ENCODE results near the gene EMILIN2. TPM values are rescaled to one million over a fixed set of nuclear protein-coding genes. Genes with fewer than 3 reads are reported as not detected.

EMILIN2 gene
- total and polyA plus RNA-seq, 2 of the 13 experiments (the other 11 are each of a cell fraction or from before 2014, with no cell fraction given), result 7.6 to 8.2 TPM

DNA sequence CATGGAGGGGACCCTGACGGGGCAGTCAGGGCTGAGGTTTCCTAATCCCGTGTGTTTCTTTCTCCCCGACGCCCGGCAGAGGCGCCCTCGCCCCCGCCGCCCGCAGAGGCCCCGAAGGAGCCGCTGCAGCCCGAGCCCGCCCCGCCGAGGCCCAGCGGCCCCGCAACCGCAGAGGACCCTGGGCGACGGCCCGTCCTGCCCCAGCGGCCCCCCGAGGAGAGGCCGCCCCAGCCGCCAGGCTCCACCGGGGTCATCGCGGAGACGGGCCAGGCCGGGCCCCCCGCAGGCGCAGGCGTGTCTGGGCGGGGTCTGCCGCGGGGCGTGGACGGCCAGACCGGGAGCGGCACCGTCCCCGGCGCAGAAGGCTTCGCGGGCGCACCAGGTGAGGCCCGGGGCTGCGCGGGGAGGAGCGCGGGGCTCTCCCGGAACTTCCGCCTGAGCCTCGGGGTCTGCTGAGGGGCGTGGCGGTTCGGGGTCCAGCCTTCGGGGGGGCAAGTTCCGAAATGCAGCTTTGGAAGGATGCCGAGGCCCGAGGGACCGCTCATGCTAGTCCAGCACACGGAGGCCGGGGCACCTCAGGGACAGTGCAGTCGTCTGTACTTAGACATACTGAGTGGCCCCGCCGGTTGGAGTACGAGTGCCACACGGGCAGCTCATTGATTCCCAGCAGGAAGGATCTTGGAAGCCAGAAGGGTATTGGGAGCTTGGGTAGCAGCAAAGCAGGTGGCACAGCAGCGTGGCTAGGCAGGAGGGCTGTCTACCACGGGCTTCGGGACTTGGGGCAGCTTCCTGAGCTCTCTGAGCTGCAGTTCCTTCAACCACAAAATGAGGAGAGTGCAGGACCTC is 60.1 kb downstream of the EMILIN2 start (continued):
- TF ChIP-seq, protein P1, sequence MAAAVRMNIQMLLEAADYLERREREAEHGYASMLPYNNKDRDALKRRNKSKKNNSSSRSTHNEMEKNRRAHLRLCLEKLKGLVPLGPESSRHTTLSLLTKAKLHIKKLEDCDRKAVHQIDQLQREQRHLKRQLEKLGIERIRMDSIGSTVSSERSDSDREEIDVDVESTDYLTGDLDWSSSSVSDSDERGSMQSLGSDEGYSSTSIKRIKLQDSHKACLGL (CRISPR knock-in tag; IDR thresholded peaks at IDR 0.05), result no peak; the same call in none of the 2 replicates
- TF ChIP-seq ZNF230 (CRISPR knock-in tag; IDR thresholded peaks at IDR 0.05), result 0 out of 2 replicates have a peak, but pooled peaks have one; percentile 35
- no peak for TF ChIP-seq ZNF337 (CRISPR knock-in tag; IDR thresholded peaks at IDR 0.05; ENCODE audit: borderline replicate concordance, low read depth)
- TF ChIP-seq ELF3 (CRISPR knock-in tag; IDR thresholded peaks at IDR 0.05), result peak; percentile 65; the same call in 1 of the 2 replicates
- no peak for TF ChIP-seq RARA (CRISPR knock-in tag; IDR thresholded peaks at IDR 0.05)
- TF ChIP-seq HNF4G (IDR thresholded peaks at IDR 0.05; ENCODE audit: borderline replicate concordance, low read depth, low read length), result no peak
- TF ChIP-seq HNF4G (CRISPR knock-in tag; IDR thresholded peaks at IDR 0.05; ENCODE audit: borderline replicate concordance, low read depth), result no peak
- TF ChIP-seq MYC (CRISPR knock-in tag; IDR thresholded peaks at IDR 0.05; ENCODE audit: borderline replicate concordance), result peak; percentile 13; the same call in 1 of the 2 replicates
- TF ChIP-seq POGZ (CRISPR knock-in tag; IDR thresholded peaks at IDR 0.05), result no peak
- TF ChIP-seq ZNF292 (CRISPR knock-in tag; IDR thresholded peaks at IDR 0.05; ENCODE audit: borderline replicate concordance, low read depth), result no peak
- TF ChIP-seq WIZ (CRISPR knock-in tag; IDR thresholded peaks at IDR 0.05), result 0 out of 2 replicates have a peak, but pooled peaks have one; percentile 17
- TF ChIP-seq, protein P2, sequence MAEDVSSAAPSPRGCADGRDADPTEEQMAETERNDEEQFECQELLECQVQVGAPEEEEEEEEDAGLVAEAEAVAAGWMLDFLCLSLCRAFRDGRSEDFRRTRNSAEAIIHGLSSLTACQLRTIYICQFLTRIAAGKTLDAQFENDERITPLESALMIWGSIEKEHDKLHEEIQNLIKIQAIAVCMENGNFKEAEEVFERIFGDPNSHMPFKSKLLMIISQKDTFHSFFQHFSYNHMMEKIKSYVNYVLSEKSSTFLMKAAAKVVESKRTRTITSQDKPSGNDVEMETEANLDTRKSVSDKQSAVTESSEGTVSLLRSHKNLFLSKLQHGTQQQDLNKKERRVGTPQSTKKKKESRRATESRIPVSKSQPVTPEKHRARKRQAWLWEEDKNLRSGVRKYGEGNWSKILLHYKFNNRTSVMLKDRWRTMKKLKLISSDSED (CRISPR knock-in tag; IDR thresholded peaks at IDR 0.05), result no peak
- TF ChIP-seq ZNF432 (CRISPR knock-in tag; IDR thresholded peaks at IDR 0.05; ENCODE audit: borderline replicate concordance), result no peak
- TF ChIP-seq HDAC1 (CRISPR knock-in tag; IDR thresholded peaks at IDR 0.05), result 0 out of 2 replicates have a peak, but pooled peaks have one; percentile 28
- TF ChIP-seq FOXC1 (CRISPR knock-in tag; IDR thresholded peaks at IDR 0.05; ENCODE audit: borderline replicate concordance), result no peak
- TF ChIP-seq THAP11 (CRISPR knock-in tag; IDR thresholded peaks at IDR 0.05), result 0 out of 2 replicates have a peak, but pooled peaks have one; percentile 13
- TF ChIP-seq NFRKB (IDR thresholded peaks at IDR 0.05), result no peak
- peak; percentile 12; the same call in 1 of the 2 replicates for TF ChIP-seq ZNF777 (CRISPR knock-in tag; IDR thresholded peaks at IDR 0.05)
- TF ChIP-seq, protein P3, sequence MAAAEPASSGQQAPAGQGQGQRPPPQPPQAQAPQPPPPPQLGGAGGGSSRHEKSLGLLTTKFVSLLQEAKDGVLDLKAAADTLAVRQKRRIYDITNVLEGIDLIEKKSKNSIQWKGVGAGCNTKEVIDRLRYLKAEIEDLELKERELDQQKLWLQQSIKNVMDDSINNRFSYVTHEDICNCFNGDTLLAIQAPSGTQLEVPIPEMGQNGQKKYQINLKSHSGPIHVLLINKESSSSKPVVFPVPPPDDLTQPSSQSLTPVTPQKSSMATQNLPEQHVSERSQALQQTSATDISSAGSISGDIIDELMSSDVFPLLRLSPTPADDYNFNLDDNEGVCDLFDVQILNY (CRISPR knock-in tag; conservative IDR thresholded peaks at IDR 0.05), result no peak
- TF ChIP-seq ZC3H13 (CRISPR knock-in tag; IDR thresholded peaks at IDR 0.05), result peak; percentile 43; the same call in 1 of the 2 replicates
- TF ChIP-seq, protein P4, sequence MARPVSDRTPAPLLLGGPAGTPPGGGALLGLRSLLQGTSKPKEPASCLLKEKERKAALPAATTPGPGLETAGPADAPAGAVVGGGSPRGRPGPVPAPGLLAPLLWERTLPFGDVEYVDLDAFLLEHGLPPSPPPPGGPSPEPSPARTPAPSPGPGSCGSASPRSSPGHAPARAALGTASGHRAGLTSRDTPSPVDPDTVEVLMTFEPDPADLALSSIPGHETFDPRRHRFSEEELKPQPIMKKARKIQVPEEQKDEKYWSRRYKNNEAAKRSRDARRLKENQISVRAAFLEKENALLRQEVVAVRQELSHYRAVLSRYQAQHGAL (CRISPR knock-in tag; IDR thresholded peaks at IDR 0.05; ENCODE audit: not compliant biosample characterization), result peak; percentile 53
- TF ChIP-seq, protein P5, sequence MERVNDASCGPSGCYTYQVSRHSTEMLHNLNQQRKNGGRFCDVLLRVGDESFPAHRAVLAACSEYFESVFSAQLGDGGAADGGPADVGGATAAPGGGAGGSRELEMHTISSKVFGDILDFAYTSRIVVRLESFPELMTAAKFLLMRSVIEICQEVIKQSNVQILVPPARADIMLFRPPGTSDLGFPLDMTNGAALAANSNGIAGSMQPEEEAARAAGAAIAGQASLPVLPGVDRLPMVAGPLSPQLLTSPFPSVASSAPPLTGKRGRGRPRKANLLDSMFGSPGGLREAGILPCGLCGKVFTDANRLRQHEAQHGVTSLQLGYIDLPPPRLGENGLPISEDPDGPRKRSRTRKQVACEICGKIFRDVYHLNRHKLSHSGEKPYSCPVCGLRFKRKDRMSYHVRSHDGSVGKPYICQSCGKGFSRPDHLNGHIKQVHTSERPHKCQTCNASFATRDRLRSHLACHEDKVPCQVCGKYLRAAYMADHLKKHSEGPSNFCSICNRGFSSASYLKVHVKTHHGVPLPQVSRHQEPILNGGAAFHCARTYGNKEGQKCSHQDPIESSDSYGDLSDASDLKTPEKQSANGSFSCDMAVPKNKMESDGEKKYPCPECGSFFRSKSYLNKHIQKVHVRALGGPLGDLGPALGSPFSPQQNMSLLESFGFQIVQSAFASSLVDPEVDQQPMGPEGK (CRISPR knock-in tag; IDR thresholded peaks at IDR 0.05), result peak; percentile 25; the same call in 1 of the 2 replicates
- TF ChIP-seq CENPT (CRISPR knock-in tag; IDR thresholded peaks at IDR 0.05; ENCODE audit: low read depth), result no peak
- no peak for TF ChIP-seq CAMTA2 (CRISPR knock-in tag; IDR thresholded peaks at IDR 0.05; ENCODE audit: borderline replicate concordance)
- TF ChIP-seq ZNF782 (CRISPR knock-in tag; IDR thresholded peaks at IDR 0.05; ENCODE audit: borderline replicate concordance), result no peak

Data from HepG2 (cell line).